GM23248 (cell line): Measurements from ENCODE around the gene DRD2. TPM values are rescaled to one million over a fixed set of nuclear protein-coding genes. Genes with fewer than 3 reads are reported as not detected.

Experiments used
- DNase-seq: peaks from one replicate; pipeline ENCODE4 v3.0.0-alpha.2; 2015
- H2AFZ ChIP-seq: fragments of 200-600 bp; sonication (generic); 2 replicates; pipeline ENCODE4 v1.6.1; 2016; ENCODE audit warnings: antibody characterized with exemption
- H3F3A ChIP-seq: fragments of 200-600 bp; sonication (generic); 2 replicates; pipeline ENCODE4 v1.6.1; 2016; ENCODE audit warnings: mild to moderate bottlenecking, antibody characterized with exemption, mixed run types; ENCODE audit not compliant: insufficient read depth
- H3K27ac ChIP-seq: fragments of 200-600 bp; sonication (generic); 2 replicates; pipeline ENCODE4 v1.5.1; 2016; ENCODE audit warnings: mild to moderate bottlenecking
- H3K27me3 ChIP-seq: fragments of 200-600 bp; sonication (generic); replicated peaks from 2 replicates; pipeline ENCODE4 v1.6.1; 2016; ENCODE audit warnings: mild to moderate bottlenecking; ENCODE audit not compliant: insufficient read depth
- H3K36me3 ChIP-seq: fragments of 200-600 bp; sonication (generic); 2 replicates; pipeline ENCODE4 v1.6.1; 2016; ENCODE audit warnings: low read depth, mild to moderate bottlenecking
- H3K4me1 ChIP-seq: fragments of 200-600 bp; sonication (generic); 2 replicates; pipeline ENCODE4 v1.6.1; 2016; ENCODE audit warnings: mild to moderate bottlenecking; ENCODE audit not compliant: insufficient read depth
- H3K4me2 ChIP-seq: fragments of 200-600 bp; sonication (generic); one replicate; pipeline ENCODE4 v1.6.1; 2016; ENCODE audit warnings: mild to moderate bottlenecking; ENCODE audit not compliant: unreplicated experiment
- H3K4me3 ChIP-seq: fragments of 200-600 bp; sonication (generic); 2 replicates; pipeline ENCODE4 v1.5.1; 2016; ENCODE audit warnings: mild to moderate bottlenecking
- H3K79me2 ChIP-seq: fragments of 200-600 bp; sonication (generic); 2 replicates; pipeline ENCODE4 v1.6.1; 2016; ENCODE audit warnings: mild to moderate bottlenecking; ENCODE audit not compliant: insufficient read depth
- H3K9ac ChIP-seq: fragments of 200-600 bp; sonication (generic); 2 replicates; pipeline ENCODE4 v1.6.1; 2016; ENCODE audit warnings: mild to moderate bottlenecking
- H3K9me2 ChIP-seq: fragments of 200-600 bp; sonication (generic); 2 replicates; pipeline ENCODE4 v1.6.1; 2016; ENCODE audit warnings: mixed run types, mild to moderate bottlenecking, moderate library complexity; ENCODE audit not compliant: insufficient read depth
- H3K9me3 ChIP-seq: fragments of 200-600 bp; sonication (generic); one replicate; pipeline ENCODE4 v1.6.1; 2017; ENCODE audit warnings: low read depth
- H4K20me1 ChIP-seq: fragments of 200-600 bp; sonication (generic); 2 replicates; pipeline ENCODE4 v1.6.0; 2016; ENCODE audit not compliant: insufficient read depth
- EZH2 ChIP-seq: fragments of 200-600 bp; sonication (generic); IDR thresholded peaks from 2 replicates; pipeline ENCODE4 v1.6.1; 2018; ENCODE audit warnings: antibody characterized with exemption, mild to moderate bottlenecking; ENCODE audit not compliant: insufficient read depth, poor library complexity, severe bottlenecking
- EZH2phosphoT487 ChIP-seq: fragments of 200-600 bp; sonication (generic); IDR thresholded peaks from 2 replicates; pipeline ENCODE4 v1.6.1; 2018; ENCODE audit warnings: antibody characterized with exemption, moderate library complexity, mild to moderate bottlenecking, low read depth; ENCODE audit not compliant: insufficient read depth
- WGBS, 2 experiments: methylation state at CpG; one replicate each; pipeline ENCODE4 v1.1.6; 2015 to 2017; ENCODE audit warnings: low lambda C conversion rate in 2 of 2, low coverage in 1 of 2; ENCODE audit errors: missing lambda C conversion rate in 2 of 2; 5-methylcytosine and 5-hydroxymethylcytosine counted together
- in situ Hi-C: fragments of 300-500 bp; cut with MboI; formaldehyde crosslinking; loops from 2 replicates; pipeline ENCODE4 v1.15.0; 2020
- polyA plus RNA-seq: library from polyadenylated mRNA; unstranded; fragments of >200 nt; fragmentation: Nextera tagmentation; extraction: Ambion mirVana; gene quantifications from 2 replicates; pipeline ENCODE4 v1.2.1, GENCODE V29; 2016
- total RNA-seq: library from RNA; depleted of rRNA; stranded (reverse); fragments of >200 nt; shearing (Covaris generic); gene quantifications from 2 replicates; pipeline ENCODE4 v1.2.3, GENCODE V29; 2014

DRD2 gene
- total and polyA plus RNA-seq, 2 experiments from 2014 or later, result not detected

DNA sequence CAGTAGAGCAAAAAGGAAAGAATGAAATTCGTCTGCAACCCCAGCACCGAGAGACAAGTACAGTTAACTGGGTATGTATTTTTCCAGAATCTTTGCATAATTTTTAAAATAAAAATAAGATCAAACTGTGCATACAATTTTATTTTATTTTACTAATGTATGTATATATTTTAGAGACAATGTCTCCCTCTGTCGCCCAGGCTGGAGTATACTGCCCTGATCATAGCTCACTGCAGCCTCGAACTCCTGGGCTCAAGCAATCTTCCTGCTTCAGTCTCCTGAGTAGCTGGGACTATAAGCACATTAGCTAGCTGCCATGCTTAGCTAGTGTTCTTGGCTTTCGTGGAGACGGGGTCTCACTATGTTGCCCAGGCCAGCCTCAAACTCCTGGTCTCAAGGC, 18.8 kb upstream of the DRD2 start:
- Histone ChIP-seq H3K9me2 (no peaks in the 10 kb centered on the region), H3K27ac (no peak overlapping the region), H4K20me1 (no peaks in the 10 kb centered on the region), H3K4me2 (no peak overlapping the region), H3K9me3 (no peaks in the 10 kb centered on the region), H3K36me3 (no peaks in the 10 kb centered on the region), H3F3A (peaks cover 5% of the 10 kb centered on the region), H3K79me2 (no peaks in the 10 kb centered on the region), H3K4me1 (peaks cover 3% of the 10 kb centered on the region; the same call in 1 of the 2 replicates), H3K27me3 (peaks cover 44% of the 10 kb centered on the region), H2AFZ (no peak overlapping the region), H3K9ac (no peak overlapping the region), H3K4me3 (no peak overlapping the region)
- 63 to 65% methylated on average over 6 of the region's 6 CpGs for WGBS, 2 experiments
- in situ Hi-C loops, result no loop called here
- TF ChIP-seq EZH2 (no peak), EZH2phosphoT487 (no peak)
- no peak for DNase-seq

DNA sequence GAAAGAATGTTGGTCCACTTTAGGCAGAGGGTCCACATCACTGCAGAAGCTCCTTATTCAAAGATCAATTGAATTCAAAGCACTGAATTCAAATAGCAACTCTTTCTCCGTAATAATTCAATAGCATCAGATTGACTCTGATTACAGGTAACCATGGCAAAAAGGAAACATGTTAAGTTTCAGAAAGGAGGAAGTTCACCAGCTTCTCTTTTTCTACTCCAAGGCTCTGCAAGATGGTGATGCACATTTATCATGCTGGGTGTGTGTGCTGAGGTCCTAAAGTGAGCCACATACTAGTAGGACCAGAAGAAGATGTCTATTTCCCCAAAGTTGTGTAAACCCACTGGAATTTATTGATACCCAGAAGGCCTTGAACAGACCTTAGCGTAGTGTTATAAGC, 18.0 kb upstream of the DRD2 start:
- no peak overlapping the region for H2AFZ ChIP-seq
- H3K27me3 ChIP-seq, result peaks cover 44% of the 10 kb centered on the region
- 62 to 64% methylated on average over 2 of the region's 2 CpGs for WGBS, 2 experiments
- no peaks in the 10 kb centered on the region for H3K36me3 ChIP-seq
- TF ChIP-seq EZH2 (no peak), EZH2phosphoT487 (no peak)
- no peak overlapping the region for H3K27ac ChIP-seq
- no peak overlapping the region for H3K4me2 ChIP-seq
- H3K9me2 ChIP-seq, result no peaks in the 10 kb centered on the region
- in situ Hi-C loops, result no loop called here
- no peaks in the 10 kb centered on the region for H4K20me1 ChIP-seq
- no peaks in the 10 kb centered on the region for H3K79me2 ChIP-seq
- no peak for DNase-seq
- peaks cover 9% of the 10 kb centered on the region for H3F3A ChIP-seq
- peaks cover 8% of the 10 kb centered on the region; the same call in 1 of the 2 replicates for H3K4me1 ChIP-seq
- no peak overlapping the region for H3K9ac ChIP-seq
- no peak overlapping the region for H3K4me3 ChIP-seq
- H3K9me3 ChIP-seq, result no peaks in the 10 kb centered on the region

- DNase-seq, result peak; percentile 53
- no peaks in the 10 kb centered on the region for H3K9me3 ChIP-seq
- no peaks in the 10 kb centered on the region for H4K20me1 ChIP-seq
- no peak overlapping the region for H3K4me3 ChIP-seq
- H3K4me1 ChIP-seq, result peaks cover 8% of the 10 kb centered on the region; the same call in 1 of the 2 replicates
- H3K27me3 ChIP-seq, result peaks cover 30% of the 10 kb centered on the region
- TF ChIP-seq EZH2 (no peak), EZH2phosphoT487 (no peak)
- H3K9me2 ChIP-seq, result no peaks in the 10 kb centered on the region
- H3K27ac ChIP-seq, result no peak overlapping the region
- peaks cover 9% of the 10 kb centered on the region for H3F3A ChIP-seq
- no peak overlapping the region for H3K4me2 ChIP-seq
- H2AFZ ChIP-seq, result no peak overlapping the region
- no peaks in the 10 kb centered on the region for H3K79me2 ChIP-seq
- no peak overlapping the region for H3K9ac ChIP-seq
- in situ Hi-C loops, result no loop called here
- H3K36me3 ChIP-seq, result no peaks in the 10 kb centered on the region
These were observed 13.7 kb upstream of the DRD2 start for GRCh38 chr11:113488931-113489351.

- 76% methylated on average over 4 of the region's 4 CpGs for WGBS, 2 experiments
- TF ChIP-seq EZH2 (no peak), EZH2phosphoT487 (no peak)
- H3K27ac ChIP-seq, result no peak overlapping the region
These were observed 12.4 kb upstream of the DRD2 start for GRCh38 chr11:113487622-113488021.

GRCh38 chr11:113484223-113484622, 9.0 kb upstream of the DRD2 start:
- Histone ChIP-seq H3K9ac (no peak overlapping the region), H3K4me1 (peaks cover 7% of the 10 kb centered on the region; the same call in 1 of the 2 replicates), H3K27ac (no peak overlapping the region), H2AFZ (no peak overlapping the region), H3K79me2 (no peaks in the 10 kb centered on the region), H3K27me3 (peaks cover 32% of the 10 kb centered on the region), H3K36me3 (no peaks in the 10 kb centered on the region), H3K9me2 (no peaks in the 10 kb centered on the region), H3K9me3 (no peaks in the 10 kb centered on the region), H3K4me2 (no peak overlapping the region), H4K20me1 (no peaks in the 10 kb centered on the region), H3F3A (peaks cover 7% of the 10 kb centered on the region), H3K4me3 (no peak overlapping the region)
- in situ Hi-C loops, result no loop called here
- TF ChIP-seq EZH2phosphoT487, result no peak
- no peak for TF ChIP-seq EZH2
- WGBS, 2 experiments, result 60 to 71% methylated on average over 2 of the region's 2 CpGs
- DNase-seq, result no peak

More at GRCh38 chr11:113487622-113488021, 12.4 kb upstream of the DRD2 start:
- no peak overlapping the region for H2AFZ ChIP-seq
- H3K79me2 ChIP-seq, result no peaks in the 10 kb centered on the region
- no peaks in the 10 kb centered on the region for H3K36me3 ChIP-seq
- H3F3A ChIP-seq, result peaks cover 9% of the 10 kb centered on the region
- H3K9me2 ChIP-seq, result no peaks in the 10 kb centered on the region
- in situ Hi-C loops, result no loop called here
- H3K9me3 ChIP-seq, result no peaks in the 10 kb centered on the region
- H4K20me1 ChIP-seq, result no peaks in the 10 kb centered on the region
- H3K4me3 ChIP-seq, result no peak overlapping the region
- peaks cover 17% of the 10 kb centered on the region for H3K27me3 ChIP-seq
- H3K4me1 ChIP-seq, result peaks cover 8% of the 10 kb centered on the region; the same call in 1 of the 2 replicates
- DNase-seq, result no peak
- no peak overlapping the region for H3K4me2 ChIP-seq
- H3K9ac ChIP-seq, result no peak overlapping the region
